Keratinocyte (primary cell): ENCODE results near the gene STX5. TPM values are rescaled to one million over a fixed set of nuclear protein-coding genes. Genes with fewer than 3 reads are reported as not detected.
A peak's percentile ranks its signal among the peaks of the same experiment; 100 is the strongest.
"Not testable (repeated sequence)": the region's sequence is repeated elsewhere in the genome, so short reads cannot be mapped to it uniquely, and the experiment has no call there.

ENCODE experiments used
- DNase-seq: peaks from one replicate; pipeline ENCODE4 v3.0.0-alpha.2; 2011; ENCODE audit warnings: low read depth, missing footprints, low spot score
- FAIRE-seq: peaks from 2 replicates; lab custom pipeline; 2011; peaks lifted over from hg19 to GRCh38; lab: Jason Lieb, UNC
- H2AFZ ChIP-seq: 2 replicates; pipeline ENCODE4 v1.6.0; 2012; ENCODE audit warnings: low read length, control low read depth, inconsistent platforms; ENCODE audit not compliant: control insufficient read depth
- H3K27ac ChIP-seq: 2 replicates; pipeline ENCODE4 v1.5.1; 2011; ENCODE audit warnings: low read length; ENCODE audit not compliant: control insufficient read depth, insufficient read depth
- H3K27me3 ChIP-seq: 3 replicates; pipeline ENCODE4 v1.6.0; 2011; ENCODE audit warnings: low read length; ENCODE audit not compliant: control insufficient read depth, insufficient read depth; ENCODE audit errors: extremely low read depth
- H3K36me3 ChIP-seq, 2 experiments: 2 replicates in 1 of 2; 3 replicates in 1 of 2; pipeline ENCODE4 v1.5.1; 2011; ENCODE audit warnings: low read length in 2 of 2, mild to moderate bottlenecking in 1 of 2; ENCODE audit not compliant: control insufficient read depth in 2 of 2, insufficient read depth in 2 of 2; ENCODE audit errors: extremely low read depth in 1 of 2
- H3K4me1 ChIP-seq: 3 replicates; pipeline ENCODE4 v1.5.1; 2011; ENCODE audit warnings: low read length; ENCODE audit not compliant: control insufficient read depth, insufficient read depth; ENCODE audit errors: extremely low read depth
- H3K4me2 ChIP-seq: 3 replicates; pipeline ENCODE4 v1.6.0; 2011; ENCODE audit warnings: low read depth, low read length; ENCODE audit not compliant: control insufficient read depth, insufficient read depth; ENCODE audit errors: extremely low read depth
- H3K4me3 ChIP-seq, 3 experiments: fragments of 200-600 bp in 1 of 3; sonication (generic) in 1 of 3; 2 replicates in 2 of 3; 3 replicates in 1 of 3; pipeline ENCODE4 v1.5.1; 2011 to 2016; ENCODE audit warnings: low read length in 3 of 3, mild to moderate bottlenecking in 3 of 3, control low read depth in 2 of 3, inconsistent platforms in 1 of 3, low read depth in 1 of 3, mixed read lengths in 1 of 3, mixed run types in 1 of 3, moderate library complexity in 1 of 3; ENCODE audit not compliant: control insufficient read depth in 2 of 3, insufficient read depth in 2 of 3; ENCODE audit errors: extremely low read depth in 1 of 3
- H3K79me2 ChIP-seq: 2 replicates; pipeline ENCODE4 v1.6.0; 2012; ENCODE audit warnings: low read length; ENCODE audit not compliant: control insufficient read depth, insufficient read depth
- H3K9ac ChIP-seq: 3 replicates; pipeline ENCODE4 v1.6.0; 2011; ENCODE audit warnings: low read length; ENCODE audit not compliant: control insufficient read depth, insufficient read depth; ENCODE audit errors: extremely low read depth
- H3K9me1 ChIP-seq: 3 replicates; pipeline ENCODE4 v1.6.0; 2011; ENCODE audit warnings: low read length; ENCODE audit not compliant: control insufficient read depth, insufficient read depth; ENCODE audit errors: extremely low read depth
- H3K9me3 ChIP-seq: 2 replicates; pipeline ENCODE4 v1.5.1; 2012; ENCODE audit warnings: low read depth, low read length; ENCODE audit not compliant: control insufficient read depth
- H4K20me1 ChIP-seq: 3 replicates; pipeline ENCODE4 v1.6.0; 2011; ENCODE audit warnings: low read length; ENCODE audit not compliant: control insufficient read depth, insufficient read depth; ENCODE audit errors: extremely low read depth
- EZH2 ChIP-seq: IDR thresholded peaks from one replicate; pipeline ENCODE4 v1.6.1; 2012; ENCODE audit warnings: inconsistent platforms, mild to moderate bottlenecking, low read length, moderate library complexity
- dilution Hi-C: fragments of 300-500 bp; cut with MboI; formaldehyde crosslinking; loops from one replicate; pipeline ENCODE4 v1.7.0; 2020; ENCODE audit warnings: low sequenced_read_pairs; ENCODE audit not compliant: extremely low pct_ligation_motif_present
- polyA plus RNA-seq, 5 experiments: library from polyadenylated mRNA; depleted of rRNA in 3 of 5; stranded (reverse) in 3 of 5; stranded (forward) in 1 of 5; unstranded in 1 of 5; fragments of >200 nt; gene quantifications; 1 replicate in 1 of 5; 2 replicates in 3 of 5; 3 replicates in 1 of 5; pipeline versions ENCODE4 v1.2.1 to v1.2.3, GENCODE V29; 2011 to 2012; ENCODE audit warnings: missing spikeins in 2 of 5, low read depth in 1 of 5, low replicate concordance in 1 of 5
- TF ChIP-seq, protein P1 (sequence below), 3 experiments: IDR thresholded peaks in 1 of 3; conservative IDR thresholded peaks in 1 of 3; optimal IDR thresholded peaks in 1 of 3; 2 replicates in 2 of 3; 3 replicates in 1 of 3; pipeline versions ENCODE3 to v1.5.1; 2011; ENCODE audit warnings: low read length in 3 of 3, mild to moderate bottlenecking in 3 of 3, moderate library complexity in 2 of 3, control low read depth in 1 of 3, inconsistent platforms in 1 of 3; ENCODE audit not compliant: insufficient read depth in 2 of 3; ENCODE audit errors: extremely low read depth in 1 of 3

The STX5 gene
- polyA plus RNA-seq, 1 donor (not counting 4 experiments of a cell fraction or from before 2014, with no cell fraction given) = 20.4 TPM

DNA sequence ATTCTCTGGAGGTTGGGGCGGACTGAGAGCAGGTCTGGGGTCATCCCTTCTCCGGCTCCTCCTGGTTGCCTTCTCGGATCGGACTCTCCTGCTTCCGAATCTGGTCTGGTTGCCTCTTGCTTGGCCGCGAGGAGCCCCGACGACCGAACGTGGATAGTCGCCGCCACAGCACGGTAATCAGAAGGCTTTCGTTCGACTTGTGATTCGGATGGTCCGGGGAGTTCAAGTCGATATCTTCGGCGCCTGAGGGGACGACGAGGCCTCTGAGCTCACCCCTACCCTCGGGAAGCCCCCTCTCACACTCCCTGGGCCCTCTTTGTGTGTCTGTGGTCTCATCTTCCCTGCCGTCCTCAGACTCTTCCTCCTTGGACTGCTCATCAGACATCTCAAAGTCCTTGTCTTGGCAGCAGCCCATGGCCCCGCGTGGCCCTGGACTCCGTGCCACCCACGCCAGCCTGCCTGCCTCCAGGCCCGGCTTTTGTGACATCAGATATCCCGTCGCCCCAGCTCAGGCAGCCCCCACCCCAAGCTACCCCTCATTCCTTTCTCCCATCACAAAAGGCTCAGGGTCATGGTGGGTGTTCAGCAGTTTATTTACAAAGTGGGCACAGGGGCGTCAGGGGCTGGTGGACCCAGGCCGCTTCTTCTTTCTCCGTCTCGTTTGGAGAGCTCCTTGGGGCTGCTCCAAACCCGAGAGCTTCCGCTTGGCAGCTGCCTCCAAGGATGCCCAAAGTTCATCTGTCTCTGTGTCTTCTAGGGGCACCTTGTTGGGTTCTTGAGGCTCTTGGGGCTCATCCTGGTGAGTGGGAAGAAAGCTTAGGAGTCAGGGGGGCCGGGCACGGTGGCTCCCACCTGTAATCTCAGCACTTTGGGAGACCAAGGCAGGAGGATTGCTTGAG is 734 bp upstream of the STX5 start, which contains the start of gene TEX54:
TSS of gene TEX54 (minus strand) at position 506 of the 899 bp plus-strand sequence.
- DNase-seq = no peak
- H2AFZ ChIP-seq = peak within 1 kb of the TSS; percentile 81
- H3K79me2 ChIP-seq = peaks cover 55% of the 10 kb centered on the region
- H3K4me3 ChIP-seq = peak within 1 kb of the TSS; percentile 89 to 99 (median 97)
- dilution Hi-C loops = no loop called here
- peak within 1 kb of the TSS; percentile 96 for H3K4me2 ChIP-seq
- H3K9ac ChIP-seq = peak within 1 kb of the TSS; percentile 94
- H3K27ac ChIP-seq = peak within 1 kb of the TSS; percentile 91
- TF ChIP-seq, protein P1, sequence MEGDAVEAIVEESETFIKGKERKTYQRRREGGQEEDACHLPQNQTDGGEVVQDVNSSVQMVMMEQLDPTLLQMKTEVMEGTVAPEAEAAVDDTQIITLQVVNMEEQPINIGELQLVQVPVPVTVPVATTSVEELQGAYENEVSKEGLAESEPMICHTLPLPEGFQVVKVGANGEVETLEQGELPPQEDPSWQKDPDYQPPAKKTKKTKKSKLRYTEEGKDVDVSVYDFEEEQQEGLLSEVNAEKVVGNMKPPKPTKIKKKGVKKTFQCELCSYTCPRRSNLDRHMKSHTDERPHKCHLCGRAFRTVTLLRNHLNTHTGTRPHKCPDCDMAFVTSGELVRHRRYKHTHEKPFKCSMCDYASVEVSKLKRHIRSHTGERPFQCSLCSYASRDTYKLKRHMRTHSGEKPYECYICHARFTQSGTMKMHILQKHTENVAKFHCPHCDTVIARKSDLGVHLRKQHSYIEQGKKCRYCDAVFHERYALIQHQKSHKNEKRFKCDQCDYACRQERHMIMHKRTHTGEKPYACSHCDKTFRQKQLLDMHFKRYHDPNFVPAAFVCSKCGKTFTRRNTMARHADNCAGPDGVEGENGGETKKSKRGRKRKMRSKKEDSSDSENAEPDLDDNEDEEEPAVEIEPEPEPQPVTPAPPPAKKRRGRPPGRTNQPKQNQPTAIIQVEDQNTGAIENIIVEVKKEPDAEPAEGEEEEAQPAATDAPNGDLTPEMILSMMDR (optimal IDR thresholded peaks at IDR 0.05 in 1 of 3, IDR thresholded peaks at IDR 0.05 in 1 of 3, conservative IDR thresholded peaks at IDR 0.05 in 1 of 3; ENCODE audit: extremely low read depth in 1 of 3, insufficient read depth in 2 of 3, low read length in 3 of 3) = no peak
- no peak for TF ChIP-seq EZH2
- H3K36me3 ChIP-seq = peaks cover 25 to 29% of the 10 kb centered on the region in 2 experiments
- no peak for FAIRE-seq
- H4K20me1 ChIP-seq = no peaks in the 10 kb centered on the region
- peaks cover 12% of the 10 kb centered on the region for H3K4me1 ChIP-seq
- H3K9me3 ChIP-seq = no peaks in the 10 kb centered on the region
- H3K9me1 ChIP-seq = no peaks in the 10 kb centered on the region
- H3K27me3 ChIP-seq = no peaks in the 10 kb centered on the region

DNA sequence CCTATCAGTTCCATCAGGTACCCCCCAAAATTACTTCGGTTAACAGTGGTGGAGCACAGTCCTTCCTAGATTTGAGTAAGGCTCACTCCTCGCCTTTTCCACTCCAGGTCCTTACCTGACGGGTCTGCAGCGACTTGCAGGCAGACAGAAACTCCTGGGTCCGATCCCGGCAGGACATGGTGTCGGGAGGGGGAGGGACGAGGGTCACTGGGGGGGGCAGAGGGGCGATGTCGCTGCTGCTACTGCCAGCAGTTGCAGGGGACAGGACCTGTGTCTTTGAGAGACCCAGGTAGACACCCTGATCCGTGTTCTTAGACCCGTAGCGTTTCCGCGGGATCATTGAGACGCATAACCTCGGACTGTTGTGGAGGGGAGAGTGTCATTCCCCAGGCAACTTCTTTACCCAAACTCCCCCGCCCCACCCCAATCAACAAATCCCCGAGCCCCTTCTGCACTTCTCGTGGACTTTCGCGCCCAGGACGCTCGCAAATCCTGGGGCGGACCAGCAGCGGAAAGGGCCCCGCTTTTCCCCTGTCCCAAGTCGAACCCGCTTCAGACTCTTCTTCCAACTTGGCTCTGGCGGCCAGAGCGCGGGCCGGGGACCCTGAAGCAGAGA is 839 bp downstream of the STX5 start:
- peak overlapping the region; percentile 83 for H3K4me2 ChIP-seq
- H3K9ac ChIP-seq = peak overlapping the region; percentile 94
- H3K79me2 ChIP-seq = peaks cover 47% of the 10 kb centered on the region
- H3K27ac ChIP-seq = peak overlapping the region; percentile 91
- no peaks in the 10 kb centered on the region for H4K20me1 ChIP-seq
- no peaks in the 10 kb centered on the region for H3K9me3 ChIP-seq
- no peaks in the 10 kb centered on the region for H3K27me3 ChIP-seq
- peaks cover 30 to 37% of the 10 kb centered on the region in 2 experiments for H3K36me3 ChIP-seq
- no peak for DNase-seq
- H3K4me3 ChIP-seq = peak overlapping the region; percentile 89 to 99 (median 97)
- dilution Hi-C loops = no loop called here
- H2AFZ ChIP-seq = peak overlapping the region; percentile 45
- no peak for TF ChIP-seq EZH2
- TF ChIP-seq, protein P1 (optimal IDR thresholded peaks at IDR 0.05 in 1 of 3, IDR thresholded peaks at IDR 0.05 in 1 of 3, conservative IDR thresholded peaks at IDR 0.05 in 1 of 3; ENCODE audit: extremely low read depth in 1 of 3, insufficient read depth in 2 of 3, low read length in 3 of 3) = no peak
- FAIRE-seq = no peak
- no peaks in the 10 kb centered on the region for H3K9me1 ChIP-seq
- H3K4me1 ChIP-seq = peaks cover 12% of the 10 kb centered on the region

DNA sequence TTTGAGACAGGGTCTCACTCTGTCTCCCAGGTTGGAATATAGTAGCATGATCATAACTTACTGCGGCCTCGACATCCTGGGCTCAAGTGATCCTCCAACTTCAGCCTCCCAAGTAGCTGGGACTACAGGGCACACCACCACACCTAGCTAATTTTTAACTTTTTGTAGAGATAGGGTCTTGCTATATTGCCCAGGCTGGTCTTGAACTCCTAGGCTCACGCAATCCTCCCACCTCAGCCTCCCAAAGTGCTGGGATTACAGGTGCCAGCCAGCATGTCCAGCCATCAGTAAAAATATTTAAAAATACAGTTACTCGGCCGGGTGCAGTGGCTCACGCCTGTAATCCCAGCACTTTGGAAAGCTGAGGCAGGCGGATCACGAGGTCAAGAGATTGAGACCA is 3.7 kb downstream of the STX5 start:
- H3K27me3 ChIP-seq, H4K20me1 ChIP-seq, DNase-seq, H3K9ac ChIP-seq, H2AFZ ChIP-seq, H3K4me2 ChIP-seq, H3K9me3 ChIP-seq, H3K4me3 ChIP-seq, H3K27ac ChIP-seq, dilution Hi-C loops, FAIRE-seq, H3K4me1 ChIP-seq, H3K9me1 ChIP-seq: not testable (repeated sequence)
- peaks cover 36% of the 10 kb centered on the region for H3K79me2 ChIP-seq
- H3K36me3 ChIP-seq = peaks cover 30% of the 10 kb centered on the region in 2 experiments
